ENCODE measurements around the gene DRG2.

- TF ChIP-seq SIN3A (conservative IDR thresholded peaks at IDR 0.05 in 1 of 2, IDR thresholded peaks at IDR 0.05 in 1 of 2; ENCODE audit: low read depth in 1 of 2, low read length in 2 of 2) (no peak), POLR2A (IDR thresholded peaks at IDR 0.05; ENCODE audit: control extremely low read depth in 1 of 2, low read depth in 2 of 2, low read length in 2 of 2) (no peak), NANOG (IDR thresholded peaks at IDR 0.05; ENCODE audit: insufficient read depth, low read depth, low read length, poor library complexity, severe bottlenecking) (no peak), SP4 (IDR thresholded peaks at IDR 0.05; ENCODE audit: low read length) (no peak), CTCF (IDR thresholded peaks at IDR 0.05; ENCODE audit: control extremely low read depth in 1 of 3, insufficient read depth in 1 of 3, low read depth in 1 of 3, low read length in 3 of 3) (no peak), POLR2AphosphoS5 (IDR thresholded peaks at IDR 0.05; ENCODE audit: low read depth, low read length) (no peak), EZH2 (IDR thresholded peaks at IDR 0.05; ENCODE audit: low read depth, low read length, severe bottlenecking) (no peak), TAF7 (optimal IDR thresholded peaks at IDR 0.05; ENCODE audit: borderline replicate concordance, low read depth, low read length) (no peak)
- TF ChIP-seq, protein P1, sequence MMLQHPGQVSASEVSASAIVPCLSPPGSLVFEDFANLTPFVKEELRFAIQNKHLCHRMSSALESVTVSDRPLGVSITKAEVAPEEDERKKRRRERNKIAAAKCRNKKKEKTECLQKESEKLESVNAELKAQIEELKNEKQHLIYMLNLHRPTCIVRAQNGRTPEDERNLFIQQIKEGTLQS (IDR thresholded peaks at IDR 0.05; ENCODE audit: insufficient read depth, low read depth, low read length), result no peak
- TF ChIP-seq, protein P2, sequence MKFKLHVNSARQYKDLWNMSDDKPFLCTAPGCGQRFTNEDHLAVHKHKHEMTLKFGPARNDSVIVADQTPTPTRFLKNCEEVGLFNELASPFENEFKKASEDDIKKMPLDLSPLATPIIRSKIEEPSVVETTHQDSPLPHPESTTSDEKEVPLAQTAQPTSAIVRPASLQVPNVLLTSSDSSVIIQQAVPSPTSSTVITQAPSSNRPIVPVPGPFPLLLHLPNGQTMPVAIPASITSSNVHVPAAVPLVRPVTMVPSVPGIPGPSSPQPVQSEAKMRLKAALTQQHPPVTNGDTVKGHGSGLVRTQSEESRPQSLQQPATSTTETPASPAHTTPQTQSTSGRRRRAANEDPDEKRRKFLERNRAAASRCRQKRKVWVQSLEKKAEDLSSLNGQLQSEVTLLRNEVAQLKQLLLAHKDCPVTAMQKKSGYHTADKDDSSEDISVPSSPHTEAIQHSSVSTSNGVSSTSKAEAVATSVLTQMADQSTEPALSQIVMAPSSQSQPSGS (IDR thresholded peaks at IDR 0.05; ENCODE audit: low read length), result no peak
These were observed 32.8 kb downstream of the DRG2 start for GRCh38 chr17:18120461-18121017.
